Stomach (tissue), 9 donors: ENCODE measurements around the gene DTD1. TPM values are rescaled to one million over a fixed set of nuclear protein-coding genes. Genes with fewer than 3 reads are reported as not detected.

Experiments
- DNase-seq, 2 donors: peaks; one replicate each; pipeline versions ENCODE4 v3.0.0 to v3.0.0-alpha.2; 2013 to 2019
- H3K27ac ChIP-seq, 5 donors: fragments of 200-600 bp in 4 of 5; sonication (generic) in 4 of 5; one replicate each; pipeline ENCODE4 v1.5.1; 2013 to 2019; ENCODE audit warnings: mild to moderate bottlenecking in 1 of 5, moderate library complexity in 1 of 5
- H3K27me3 ChIP-seq, 3 donors: fragments of 200-600 bp; sonication (generic); one replicate each; pipeline ENCODE4 v1.5.1; 2017 to 2019; ENCODE audit warnings: mixed run types in 1 of 3
- H3K36me3 ChIP-seq, 4 donors: fragments of 200-600 bp; sonication (generic); 1 replicate in 3 of 4; 2 replicates in 1 of 4; pipeline ENCODE4 v1.5.1; 2016 to 2019
- H3K4me1 ChIP-seq, 4 donors: fragments of 200-600 bp; sonication (generic); one replicate each; pipeline ENCODE4 v1.5.1; 2016 to 2019
- H3K4me3 ChIP-seq, 4 donors: fragments of 200-600 bp; sonication (generic) in 3 of 4; one replicate each; pipeline ENCODE4 v1.5.1; 2016 to 2019; ENCODE audit warnings: mild to moderate bottlenecking in 1 of 4
- H3K9me3 ChIP-seq, 4 donors: fragments of 200-600 bp; sonication (generic); one replicate each; pipeline ENCODE4 v1.5.1; 2016 to 2019
- CTCF ChIP-seq, 7 experiments: fragments of 450-650 bp in 4 of 7; fragments of 200-600 bp in 3 of 7; sonication (generic) in 3 of 7; IDR thresholded peaks; one replicate each; pipeline ENCODE4 v1.5.1; 2016 to 2019; ENCODE audit warnings: antibody characterized with exemption in 7 of 7, control low read depth in 2 of 7, mild to moderate bottlenecking in 1 of 7
- EP300 ChIP-seq: sonication (generic); formaldehyde crosslinking; IDR thresholded peaks from one replicate; pipeline ENCODE4 v1.6.1; 2017; ENCODE audit warnings: antibody characterized with exemption
- POLR2A ChIP-seq, 4 donors: fragments of 450-650 bp; IDR thresholded peaks; one replicate each; pipeline ENCODE4 v1.6.1; 2016; ENCODE audit warnings: antibody characterized with exemption in 4 of 4, control low read depth in 2 of 4, mild to moderate bottlenecking in 1 of 4, moderate library complexity in 1 of 4
- POLR2AphosphoS5 ChIP-seq, 3 donors: sonication (generic); formaldehyde crosslinking; IDR thresholded peaks; one replicate each; pipeline ENCODE4 v1.6.1; 2016; ENCODE audit warnings: antibody characterized with exemption in 3 of 3
- WGBS, 5 donors: extraction: QIAGEN DNeasy Blood & Tissue Kit in 3 of 5; methylation state at CpG; one replicate each; pipeline versions ENCODE4 v1.1.5 to v1.1.7; 2013 to 2018; 5-methylcytosine and 5-hydroxymethylcytosine counted together
- intact Hi-C: fragments of 100-400 bp; cut with DNase I; formaldehyde crosslinking; loops from one replicate; pipeline ENCODE4 v1.15.1; 2023; ENCODE audit warnings: low total_unique reads
- polyA plus RNA-seq, 3 donors: library from polyadenylated mRNA; stranded (reverse); fragments of 200-250 nt; gene quantifications; one replicate each; pipeline ENCODE4 v1.2.3, GENCODE V29; 2013
- total RNA-seq, 5 donors: library from RNA; depleted of rRNA; stranded (reverse); fragments of >200 nt; gene quantifications; one replicate each; pipeline versions ENCODE4 v1.1.0 to v1.2.3, GENCODE V29; 2014 to 2016
- donor health status: healthy with polysubstance abuse.
- donor health status: Bipolar disorder and iron deficiency.
- donor health status: healthy.

DTD1 gene
- total and polyA plus RNA-seq, 8 donors = 4.5 to 30.4 (median 15.7) TPM; not detected in 1

- DNase-seq = no peak
- Histone ChIP-seq H3K27ac (no peak overlapping the region), H3K4me1 (no peaks in the 10 kb centered on the region), H3K27me3 (no peaks in the 10 kb centered on the region), H3K9me3 (no peaks in the 10 kb centered on the region), H3K4me3 (no peak overlapping the region), H3K36me3 (no peaks in the 10 kb centered on the region)
- intact Hi-C loops = no loop called here
- TF ChIP-seq POLR2AphosphoS5 (IDR thresholded peaks at IDR 0.05) = no peak
- TF ChIP-seq EP300 = no peak
- no peak for TF ChIP-seq POLR2A (IDR thresholded peaks at IDR 0.05)
- TF ChIP-seq CTCF (IDR thresholded peaks at IDR 0.05) = no peak
- WGBS, 5 donors = 76 to 89% (median 83%) methylated on average over 3 of the region's 3 CpGs
Observed at GRCh38 chr20:18719426-18719825, 131.6 kb downstream of the DTD1 start.

- DNase-seq = no peak
- no peak for TF ChIP-seq POLR2AphosphoS5 (IDR thresholded peaks at IDR 0.05)
- no peak for TF ChIP-seq EP300
- no peak for TF ChIP-seq POLR2A (IDR thresholded peaks at IDR 0.05)
- no peak for TF ChIP-seq CTCF (IDR thresholded peaks at IDR 0.05)
- 85 to 90% (median 86%) methylated on average over 9 of the region's 9 CpGs for WGBS, 5 donors
- Histone ChIP-seq H3K27ac (no peak overlapping the region), H3K4me1 (no peaks in the 10 kb centered on the region), H3K27me3 (no peaks in the 10 kb centered on the region), H3K4me3 (no peak overlapping the region), H3K9me3 (no peaks in the 10 kb centered on the region), H3K36me3 (no peaks in the 10 kb centered on the region)
- intact Hi-C loops = no loop called here
Observed at GRCh38 chr20:18721551-18722115, 133.8 kb downstream of the DTD1 start.

- H3K27me3 ChIP-seq = no peaks in the 10 kb centered on the region
- H3K36me3 ChIP-seq = no peaks in the 10 kb centered on the region
- H3K9me3 ChIP-seq = no peaks in the 10 kb centered on the region
- 65 to 94% (median 85%) methylated on average over 1 of the region's 1 CpG for WGBS, 5 donors
- H3K4me3 ChIP-seq = no peak overlapping the region
- H3K4me1 ChIP-seq = no peaks in the 10 kb centered on the region
- TF ChIP-seq CTCF (IDR thresholded peaks at IDR 0.05) = no peak
- no peak for TF ChIP-seq POLR2AphosphoS5 (IDR thresholded peaks at IDR 0.05)
- TF ChIP-seq POLR2A (IDR thresholded peaks at IDR 0.05) = no peak
- DNase-seq = no peak
- intact Hi-C loops = no loop called here
- no peak overlapping the region for H3K27ac ChIP-seq
Observed at GRCh38 chr20:18722371-18722770, 134.5 kb downstream of the DTD1 start.

- WGBS, 5 donors = 90 to 96% (median 95%) methylated on average over 3 of the region's 3 CpGs
- H3K9me3 ChIP-seq = no peaks in the 10 kb centered on the region
- no peaks in the 10 kb centered on the region for H3K36me3 ChIP-seq
- no peak overlapping the region for H3K27ac ChIP-seq
- DNase-seq = no peak
- no peak for TF ChIP-seq CTCF (IDR thresholded peaks at IDR 0.05)
- TF ChIP-seq POLR2A (IDR thresholded peaks at IDR 0.05) = no peak
- no peak for TF ChIP-seq EP300
- TF ChIP-seq POLR2AphosphoS5 (IDR thresholded peaks at IDR 0.05) = no peak
- H3K4me3 ChIP-seq = no peak overlapping the region
- H3K4me1 ChIP-seq = no peaks in the 10 kb centered on the region
- intact Hi-C loops = no loop called here
- H3K27me3 ChIP-seq = no peaks in the 10 kb centered on the region
Observed at GRCh38 chr20:18724077-18724476, 136.2 kb downstream of the DTD1 start.
